Hair follicle dermal papilla cell (primary cell): Measurements from ENCODE around the gene FANCF. TPM values are rescaled to one million over a fixed set of nuclear protein-coding genes. Genes with fewer than 3 reads are reported as not detected.

Source experiments
- total RNA-seq: library from RNA; depleted of rRNA; stranded (reverse); fragments of >200 nt; gene quantifications from 2 replicates; pipeline ENCODE4 v1.2.3, GENCODE V29; 2012

Gene FANCF, protein sequence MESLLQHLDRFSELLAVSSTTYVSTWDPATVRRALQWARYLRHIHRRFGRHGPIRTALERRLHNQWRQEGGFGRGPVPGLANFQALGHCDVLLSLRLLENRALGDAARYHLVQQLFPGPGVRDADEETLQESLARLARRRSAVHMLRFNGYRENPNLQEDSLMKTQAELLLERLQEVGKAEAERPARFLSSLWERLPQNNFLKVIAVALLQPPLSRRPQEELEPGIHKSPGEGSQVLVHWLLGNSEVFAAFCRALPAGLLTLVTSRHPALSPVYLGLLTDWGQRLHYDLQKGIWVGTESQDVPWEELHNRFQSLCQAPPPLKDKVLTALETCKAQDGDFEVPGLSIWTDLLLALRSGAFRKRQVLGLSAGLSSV
- 12.1 and 15.3 TPM in 2 replicates for total RNA-seq

DNA sequence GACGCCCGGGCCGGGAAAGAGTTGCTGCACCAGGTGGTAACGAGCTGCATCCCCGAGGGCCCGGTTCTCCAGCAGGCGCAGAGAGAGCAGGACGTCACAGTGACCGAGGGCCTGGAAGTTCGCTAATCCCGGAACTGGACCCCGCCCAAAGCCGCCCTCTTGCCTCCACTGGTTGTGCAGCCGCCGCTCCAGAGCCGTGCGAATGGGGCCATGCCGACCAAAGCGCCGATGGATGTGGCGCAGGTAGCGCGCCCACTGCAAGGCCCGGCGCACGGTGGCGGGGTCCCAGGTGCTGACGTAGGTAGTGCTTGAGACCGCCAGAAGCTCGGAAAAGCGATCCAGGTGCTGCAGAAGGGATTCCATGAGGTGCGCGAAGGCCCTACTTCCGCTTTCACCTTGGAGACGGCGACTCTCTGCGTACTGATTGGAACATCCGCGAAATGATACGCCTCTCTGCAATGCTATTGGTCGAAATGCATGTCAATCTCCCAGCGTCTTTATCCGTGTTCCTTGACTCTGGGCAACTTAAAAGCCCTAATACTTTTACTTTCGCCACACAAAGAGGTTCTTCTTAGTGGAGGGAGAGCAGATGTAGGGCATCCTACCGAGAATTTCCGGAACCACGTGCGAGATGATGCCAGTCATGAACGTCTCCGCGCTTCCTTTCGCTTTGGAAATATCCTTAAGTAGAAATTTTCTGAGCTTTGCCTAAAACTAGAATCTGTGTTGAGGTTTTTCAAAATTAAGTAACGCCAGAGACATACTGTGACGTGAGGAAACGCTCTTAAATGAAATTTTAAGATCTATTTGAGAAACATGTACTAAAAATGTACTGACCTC, at the start of gene FANCF:
Gene FANCF (minus strand): TSS at position 376 of the 840 bp plus-strand sequence. CDS start 13 bp downstream, at position 363.

DNA sequence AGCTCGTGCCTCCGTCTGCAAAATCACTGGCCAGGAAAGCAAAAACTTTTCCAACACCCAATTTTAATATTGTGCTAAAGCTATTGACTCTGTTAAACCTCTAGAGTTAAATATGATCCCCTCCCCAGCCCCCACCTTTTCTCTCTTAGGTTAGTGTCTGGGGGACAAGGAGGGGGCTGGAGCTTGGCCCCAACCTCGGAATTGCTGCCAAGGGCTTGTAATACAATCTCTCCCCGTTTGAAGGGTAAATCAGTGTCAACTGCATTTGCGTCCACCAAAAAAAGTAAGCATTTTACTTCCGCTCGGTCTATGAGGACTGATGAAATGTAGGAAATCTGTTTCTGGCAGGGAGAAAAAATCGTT, 40.7 kb upstream of the FANCF start, which contains the start of gene GAS2:
Gene GAS2 (plus strand): TSS at position 287 of the 363 bp plus-strand sequence. CDS start 8,259 bp downstream, outside the sequence.

Other genes starting within 250 kb of the FANCF start
- 2.3 and 7.0 TPM in 2 replicates for gene GAS2, start 40.8 kb upstream of the FANCF start, total RNA-seq
- gene SVIP, start 204.0 kb upstream of the FANCF start, total RNA-seq = 1.7 and 2.9 TPM in 2 replicates
- gene CCDC179, start 234.7 kb upstream of the FANCF start, total RNA-seq = not detected in 2 replicates